Stimulated activated CD4-positive, alpha-beta T cell treated with anti-CD3 and anti-CD28 coated beads, Interleukin-1b, Interleukin-23, amount 100 ng/mL, for 48 hours (primary cell): ENCODE measurements around the gene KIRREL1.

Experiments used
- DNase-seq: peaks from one replicate; pipeline ENCODE4 v3.0.0-alpha.2; 2020

KIRREL1 gene

GRCh38 chr1:158149175-158149574 lies 155.7 kb downstream of the KIRREL1 start:
- no peak for DNase-seq
